Stimulated activated CD4-positive, alpha-beta T cell treated with anti-CD3 and anti-CD28 coated beads, Interleukin-15, amount 100 ng/mL, for 1 hour (primary cell): Measurements from ENCODE around the gene HDAC8.
"Not testable (repeated sequence)": the region's sequence is repeated elsewhere in the genome, so short reads cannot be mapped to it uniquely, and the experiment has no call there.

Experiments
- DNase-seq, 2 donors: peaks; one replicate each; pipeline ENCODE4 v3.0.0-alpha.2; 2020; ENCODE audit warnings: low read depth in 1 of 2, low spot score in 1 of 2

Gene HDAC8

DNA sequence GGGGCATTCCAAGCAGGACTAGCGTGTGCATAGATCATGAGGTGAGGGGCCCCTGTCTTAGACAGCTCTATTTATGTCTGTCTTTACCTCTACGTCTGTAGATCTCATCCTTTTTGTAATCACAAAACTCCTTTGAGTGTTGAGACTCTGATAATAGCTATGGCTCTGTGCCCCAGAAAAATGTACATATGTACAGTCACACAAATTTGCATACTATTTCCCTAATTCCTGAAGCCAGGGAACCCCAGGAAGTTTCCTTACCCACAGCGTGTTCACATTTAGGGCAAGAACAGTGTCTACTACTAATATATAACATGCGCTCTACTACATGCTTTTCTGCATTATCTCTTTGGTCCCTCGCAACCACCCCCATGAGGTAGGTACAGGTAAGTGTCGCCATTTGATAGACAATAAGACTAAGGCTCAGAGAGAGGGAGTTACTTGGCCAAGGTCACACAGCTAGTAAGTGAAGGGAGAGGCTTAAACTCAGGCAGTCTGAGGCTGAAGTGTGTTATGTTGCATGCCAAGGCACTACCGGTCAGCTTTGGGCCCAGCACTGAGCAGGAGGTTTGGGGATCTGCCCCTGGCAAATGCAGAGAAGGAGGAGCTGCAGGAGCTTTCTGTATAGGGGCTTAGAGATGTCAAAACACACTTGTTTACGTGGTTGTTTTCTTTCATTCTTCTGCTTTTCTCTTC lies 245.9 kb downstream of the HDAC8 start:
- DNase-seq, result no peak

GRCh38 chrX:72319651-72320050 lies 253.0 kb downstream of the HDAC8 start:
- DNase-seq, result not testable (repeated sequence)

DNA sequence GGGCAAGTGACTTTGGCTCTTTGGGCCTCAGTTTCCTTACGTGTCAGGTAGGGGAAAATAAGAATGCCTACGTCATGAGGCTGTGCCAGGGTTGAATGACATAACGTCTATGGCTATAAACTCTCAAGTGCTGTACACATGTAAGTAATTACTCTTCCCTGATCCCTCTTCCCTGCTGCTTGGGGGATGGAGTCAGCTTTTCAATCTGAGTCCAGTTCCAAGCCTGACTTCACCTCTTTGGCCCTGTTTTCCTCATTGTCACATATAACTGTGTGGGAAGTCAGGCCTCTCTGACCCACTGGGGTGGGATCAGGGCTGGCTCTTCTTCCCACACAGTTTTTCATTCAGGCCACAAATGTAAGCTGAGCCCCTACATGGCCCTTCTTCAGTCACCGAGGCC lies 255.5 kb downstream of the HDAC8 start:
- no peak for DNase-seq

- DNase-seq, result no peak
These were observed 256.1 kb downstream of the HDAC8 start for GRCh38 chrX:72316408-72317110.

GRCh38 chrX:72314881-72315280 lies 257.8 kb downstream of the HDAC8 start:
- DNase-seq, result no peak

GRCh38 chrX:72313707-72314641 lies 258.7 kb downstream of the HDAC8 start:
- no peak for DNase-seq

GRCh38 chrX:72312311-72312940 lies 260.2 kb downstream of the HDAC8 start:
- no peak for DNase-seq

DNA sequence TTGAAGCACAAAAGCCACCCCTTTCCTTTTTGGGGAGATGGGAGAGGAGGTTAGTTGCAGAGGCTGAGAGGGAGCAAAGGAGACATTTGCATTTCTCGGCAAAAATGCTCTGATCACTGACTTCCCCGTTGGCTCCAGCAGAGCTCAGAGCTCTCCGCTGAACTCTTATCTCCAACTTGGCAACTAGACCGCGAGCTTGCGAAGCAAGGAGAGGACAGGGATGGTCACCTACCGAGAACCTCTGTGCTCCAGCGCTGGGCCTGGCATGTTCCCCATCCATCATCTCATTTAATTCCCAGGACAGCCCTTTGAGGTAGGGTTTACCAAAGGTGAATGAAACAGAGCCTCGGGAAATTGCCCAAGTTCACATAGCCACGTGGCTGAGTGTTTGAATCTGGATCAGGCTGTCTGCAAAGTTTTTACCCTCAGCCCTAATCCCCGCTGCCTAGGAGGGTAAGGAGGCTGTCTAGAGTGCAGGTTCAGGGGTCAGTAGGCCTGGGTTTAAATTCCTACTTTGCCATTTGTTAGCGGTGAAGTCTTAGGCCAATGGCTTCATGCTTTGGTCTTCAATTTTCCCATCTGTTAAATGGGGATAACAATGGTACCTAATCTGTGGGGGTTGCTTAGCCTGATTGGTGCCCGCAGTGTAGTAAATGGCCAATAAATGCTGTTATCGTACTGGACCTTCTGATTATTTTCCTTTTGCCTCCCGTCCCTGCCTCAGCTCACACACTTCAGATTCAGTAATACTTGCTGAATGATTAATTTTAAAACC lies 263.2 kb downstream of the HDAC8 start:
- DNase-seq, result no peak

DNA sequence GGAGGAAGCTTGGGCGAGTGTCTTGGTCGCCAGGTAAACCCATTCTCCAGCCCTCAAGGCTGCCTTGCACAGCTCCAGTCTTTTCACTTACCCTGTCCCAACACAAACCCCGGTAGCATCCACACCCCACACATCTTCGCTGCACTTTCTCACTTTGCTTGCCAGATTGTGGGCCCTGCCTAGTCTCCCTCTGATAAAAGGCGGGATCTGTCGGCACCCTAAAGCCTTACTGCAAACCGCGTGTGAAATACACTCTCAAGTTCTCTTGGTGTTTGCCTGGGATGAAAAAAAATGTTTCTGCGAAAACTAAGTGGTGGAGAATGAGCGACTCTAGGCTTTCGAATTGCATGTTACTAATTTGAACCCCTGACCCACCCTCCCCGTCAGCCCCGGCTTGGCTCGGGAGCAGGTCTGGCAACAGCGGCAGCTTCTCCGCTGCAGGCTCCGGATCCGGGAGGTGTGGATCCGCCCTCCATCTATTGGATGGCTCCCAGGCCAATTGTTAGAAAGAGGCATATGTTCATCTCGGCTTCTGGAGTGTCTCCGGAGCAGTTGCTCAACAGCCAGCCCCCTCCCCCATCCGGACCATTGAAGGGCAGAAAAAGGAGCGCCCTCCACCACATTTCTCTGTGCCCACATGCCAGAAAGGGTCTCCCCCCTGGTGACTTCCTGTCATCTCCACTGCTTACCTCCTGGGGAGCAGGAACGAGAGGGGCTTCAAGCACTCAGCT lies 263.9 kb downstream of the HDAC8 start:
- peak in 1 of 2 donors; percentile 22 for DNase-seq

GRCh38 chrX:72308209-72308565 lies 264.5 kb downstream of the HDAC8 start:
- DNase-seq, result no peak

DNA sequence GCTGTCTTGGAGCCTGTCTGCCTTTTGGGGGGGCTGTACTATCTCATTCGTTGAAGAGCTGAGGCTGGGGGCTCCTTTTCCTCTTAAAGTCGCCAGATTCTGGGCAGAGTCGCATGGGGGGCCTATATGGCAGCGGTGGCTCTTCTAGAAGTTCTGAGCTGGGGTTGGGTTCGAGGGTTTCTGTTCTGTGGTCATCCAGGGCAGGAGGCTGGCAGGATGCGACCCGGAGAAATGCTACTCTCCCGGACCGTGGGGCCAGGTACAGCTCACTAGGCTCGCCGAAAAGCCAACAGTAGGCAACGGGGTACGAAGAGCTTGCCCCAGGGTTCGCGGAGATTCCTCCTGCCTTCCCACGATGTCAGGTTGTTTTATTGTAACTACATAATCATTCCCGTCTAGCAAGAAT lies 265.0 kb downstream of the HDAC8 start:
- DNase-seq, result no peak

DNA sequence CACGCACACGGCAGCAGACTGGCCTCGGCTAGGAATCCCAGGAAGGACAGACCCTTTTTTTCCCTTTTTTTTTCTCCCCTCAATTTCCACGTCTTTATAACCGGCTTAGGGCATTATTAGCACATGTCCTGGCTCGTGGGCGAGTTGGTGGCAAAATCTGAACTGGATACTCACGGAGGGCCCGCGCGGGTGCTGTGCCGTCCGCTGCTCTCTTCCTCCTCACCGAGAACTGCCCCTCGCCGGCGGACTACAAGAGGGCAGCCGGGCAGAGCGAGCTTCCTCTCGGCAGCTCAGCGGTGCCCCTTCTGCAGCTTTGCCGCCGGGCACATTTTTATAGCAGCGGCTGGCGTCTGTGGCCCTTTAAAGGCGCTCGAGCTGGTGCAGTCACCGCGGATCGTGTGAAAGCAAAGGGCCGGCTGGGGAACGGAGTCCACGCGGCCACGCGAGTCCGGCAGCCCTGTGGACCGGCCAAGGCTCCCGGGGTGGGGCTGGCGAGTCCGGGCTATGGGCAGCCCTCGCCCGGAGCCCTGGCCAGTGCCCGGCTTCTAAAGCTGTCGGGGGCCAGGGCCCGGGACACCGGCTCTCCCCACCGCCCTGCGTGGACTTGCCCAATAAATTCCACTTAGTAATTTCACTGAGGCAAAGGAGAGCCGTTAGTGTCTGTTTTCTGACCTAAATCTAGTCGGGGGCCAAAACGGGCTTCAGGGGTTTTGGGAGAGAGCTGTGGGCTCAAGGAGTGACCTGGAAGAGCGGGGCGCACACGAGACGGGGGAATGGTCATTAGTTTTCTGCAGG lies 265.6 kb downstream of the HDAC8 start:
- no peak for DNase-seq

DNA sequence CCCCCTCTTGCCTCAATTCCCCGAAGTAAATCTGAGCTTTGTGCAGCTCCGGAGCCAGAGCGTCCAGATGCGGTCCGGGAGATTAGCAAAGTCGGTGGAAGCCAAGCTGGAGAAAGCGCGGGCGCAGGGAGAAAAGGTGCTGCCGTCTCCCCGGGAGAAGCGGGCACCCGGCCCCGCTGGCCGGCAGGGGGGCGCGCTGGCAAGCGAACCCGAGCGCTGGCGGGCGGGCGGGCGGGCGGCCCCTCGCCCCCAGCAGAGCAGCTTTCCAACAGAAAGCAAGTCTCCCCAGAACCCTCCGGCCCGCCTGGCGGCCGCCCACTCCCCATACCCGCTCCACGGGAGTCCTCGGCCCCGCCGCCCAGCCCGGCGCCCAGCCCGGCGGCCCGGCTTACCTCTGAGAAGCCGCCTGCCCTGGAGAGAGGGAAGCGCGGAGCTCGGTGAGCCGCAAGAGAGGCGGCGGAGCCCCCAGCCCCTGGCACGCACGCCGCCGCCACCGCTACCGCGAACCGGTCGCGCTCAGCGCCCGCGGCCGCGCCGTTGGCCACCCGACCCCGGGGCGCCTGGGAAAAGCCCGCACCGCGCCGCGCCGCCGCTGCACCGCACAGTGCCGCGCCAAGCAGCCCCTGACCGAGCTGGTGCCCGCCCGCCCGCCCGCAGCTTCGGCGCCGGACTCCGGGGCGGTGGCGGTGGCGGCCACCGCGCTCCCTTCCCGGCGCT lies 266.4 kb downstream of the HDAC8 start:
- no peak for DNase-seq

- DNase-seq, result no peak
These were observed 267.2 kb downstream of the HDAC8 start, which contains the start of gene CITED1 for GRCh38 chrX:72305286-72306084. Gene CITED1, minus strand, starts transcription at chrX:72305914. Its CDS starts 3,045 bp downstream, at chrX:72302869.

- DNase-seq, result no peak
These were observed 267.8 kb downstream of the HDAC8 start for GRCh38 chrX:72304877-72305276.

DNA sequence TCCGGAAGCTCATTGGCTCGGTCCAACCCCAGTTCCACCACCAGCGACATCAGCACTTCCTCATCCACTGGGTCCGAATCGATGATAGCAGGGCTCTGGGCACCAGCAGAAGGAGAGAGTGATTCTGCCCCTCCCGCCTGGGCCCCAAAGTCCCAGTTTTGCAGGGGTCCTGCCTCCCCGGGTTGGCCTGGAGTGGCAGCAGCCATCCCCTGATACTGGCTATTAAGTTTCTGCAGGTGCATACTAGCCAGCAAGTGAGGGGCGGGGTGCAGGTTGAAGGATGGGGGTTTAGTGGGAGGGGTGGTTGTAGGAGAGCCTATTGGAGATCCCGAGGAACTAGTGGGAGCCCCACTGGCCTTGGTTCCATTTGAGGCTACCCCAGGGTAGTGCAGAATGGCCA lies 270.9 kb downstream of the HDAC8 start:
- no peak for DNase-seq

GRCh38 chrX:72299891-72300630 lies 272.6 kb downstream of the HDAC8 start:
- no peak for DNase-seq
